ENCODE measurements around the gene WFS1.
A peak's percentile ranks its signal among the peaks of the same experiment; 100 is the strongest.

WFS1 gene

GRCh38 chr4:6273661-6273990 is 4.0 kb downstream of the WFS1 start:
- no peak for DNase-seq (ENCODE audit: extremely low read depth, low read depth)
- 0 out of 2 replicates have a peak overlapping the region, but pooled peaks have one; percentile 4 for H3K4me3 ChIP-seq (replicated peaks; ENCODE audit: low read depth, low read length)

DNA sequence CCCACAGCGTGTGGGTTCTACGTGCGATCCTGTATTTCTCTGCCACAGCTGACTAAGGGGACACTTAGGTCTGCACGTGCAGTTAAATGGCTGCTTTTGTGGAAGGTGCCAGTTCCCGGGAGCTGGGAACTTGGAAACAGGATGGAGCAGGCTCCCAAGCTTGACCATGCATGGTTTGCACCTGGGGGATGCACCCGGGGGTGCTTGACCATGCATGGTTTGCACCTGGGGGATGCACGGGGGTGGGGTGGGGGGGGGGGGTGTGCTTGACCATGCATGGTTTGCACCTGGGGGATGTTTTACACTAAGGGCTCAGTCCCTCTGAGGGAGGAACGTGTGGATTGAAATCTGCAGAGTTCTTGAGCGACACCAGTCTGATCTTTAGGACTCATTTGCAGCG is 5.7 kb downstream of the WFS1 start:
- H3K4me3 ChIP-seq (replicated peaks; ENCODE audit: low read depth, low read length) = no peak overlapping the region
- no peak for DNase-seq (ENCODE audit: extremely low read depth, low read depth)
- no peak for TF ChIP-seq CTCF (IDR thresholded peaks at IDR 0.05; ENCODE audit: low read depth, low read length, missing control alignments)

More at GRCh38 chr4:6273661-6273990, 4.0 kb downstream of the WFS1 start:
- TF ChIP-seq CTCF (IDR thresholded peaks at IDR 0.05; ENCODE audit: low read depth, low read length, missing control alignments) = no peak

DNA sequence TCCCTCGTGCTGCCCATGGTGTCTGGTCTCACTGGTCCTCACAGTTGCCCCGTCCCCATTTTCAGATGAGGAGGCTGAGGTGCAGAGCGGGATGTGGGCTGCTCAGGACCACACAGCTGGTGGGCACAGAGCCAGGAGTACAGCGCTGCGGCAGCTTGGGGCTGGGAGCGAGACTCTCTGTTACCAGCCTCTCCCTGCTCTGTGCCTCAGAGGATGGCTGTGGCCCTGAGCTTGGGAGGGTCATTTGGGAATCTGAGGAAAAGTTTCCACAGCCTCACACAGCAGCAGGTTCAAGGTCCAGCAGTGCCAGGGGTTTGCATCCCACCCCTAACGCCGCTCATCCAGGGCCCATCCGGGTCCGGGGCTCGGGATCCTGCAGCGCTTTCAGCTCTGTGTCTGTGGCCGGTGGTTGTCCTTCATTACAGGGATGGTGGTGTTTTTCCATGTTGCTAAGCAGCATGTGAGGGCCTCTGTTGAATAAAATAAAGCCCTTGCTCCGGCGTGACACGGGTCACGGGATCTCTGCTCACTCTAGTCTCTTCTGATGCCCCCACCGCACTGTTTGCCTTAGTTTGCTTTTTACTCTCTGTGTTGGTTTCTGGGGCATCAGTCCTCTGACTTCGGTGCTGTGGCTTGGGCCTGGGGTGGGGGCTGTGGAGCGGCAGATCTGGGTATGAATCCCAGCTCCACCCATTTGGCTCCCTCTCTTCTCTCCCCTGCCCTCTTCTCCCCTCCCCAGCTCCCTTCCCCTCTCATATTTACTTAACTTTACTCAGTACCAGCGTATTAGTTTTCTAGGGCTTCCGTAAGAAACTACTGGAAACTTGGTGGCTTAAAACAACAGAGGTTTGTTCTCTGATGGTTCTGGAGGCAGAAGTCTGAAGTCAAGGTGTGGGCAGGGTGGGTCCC is 6.5 kb downstream of the WFS1 start:
- no peak overlapping the region for H3K4me3 ChIP-seq (replicated peaks; ENCODE audit: low read depth, low read length)
- no peak for TF ChIP-seq CTCF (IDR thresholded peaks at IDR 0.05; ENCODE audit: low read depth, low read length, missing control alignments)
- no peak for DNase-seq (ENCODE audit: extremely low read depth, low read depth)

GRCh38 chr4:6277139-6277802 is 7.6 kb downstream of the WFS1 start:
- H3K4me3 ChIP-seq (replicated peaks; ENCODE audit: low read depth, low read length) = no peak overlapping the region
- no peak for TF ChIP-seq CTCF (IDR thresholded peaks at IDR 0.05; ENCODE audit: low read depth, low read length, missing control alignments)
- DNase-seq (ENCODE audit: extremely low read depth, low read depth) = no peak

DNA sequence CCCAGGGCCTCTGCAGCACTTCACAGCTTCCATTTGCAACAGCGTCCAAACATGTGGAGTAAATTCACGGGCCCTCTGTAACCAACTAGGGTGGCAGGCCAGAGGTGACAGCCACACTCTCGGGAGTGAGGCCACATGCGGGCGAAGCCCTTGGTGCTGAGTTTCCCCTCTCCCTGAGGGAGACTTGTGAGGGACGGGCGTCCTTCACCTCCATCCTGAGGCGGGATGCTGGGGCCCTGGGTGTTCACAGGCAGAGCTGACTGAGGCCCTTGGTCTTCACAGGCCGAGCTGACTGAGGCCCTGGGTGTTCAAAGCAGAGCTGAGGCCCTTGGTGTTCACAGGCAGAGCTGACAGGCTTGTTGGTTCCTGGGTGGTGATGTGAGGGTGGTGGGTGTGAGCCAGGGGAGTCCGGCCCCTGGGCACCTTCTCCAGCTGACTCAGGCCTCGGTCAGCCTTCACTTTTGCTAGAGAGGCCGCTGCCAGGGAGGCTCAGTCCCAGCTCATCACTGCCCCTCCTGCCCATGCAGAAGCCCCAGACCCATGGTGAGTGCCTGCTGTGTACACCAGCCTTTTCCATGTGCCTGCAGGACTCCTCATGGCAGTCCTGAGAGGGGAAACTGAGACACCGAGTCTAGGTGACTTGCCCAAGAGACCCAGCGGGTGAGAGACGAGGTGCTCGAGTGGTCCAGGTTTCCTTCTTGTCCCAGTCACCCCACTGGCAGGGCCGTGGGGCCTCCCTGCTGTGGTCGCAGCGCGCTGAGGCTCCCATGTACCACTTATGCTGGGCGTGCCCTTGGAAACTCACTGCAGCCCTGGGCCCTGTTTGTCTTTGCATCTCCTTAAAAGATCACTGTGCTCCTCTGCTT is 8.5 kb downstream of the WFS1 start:
- H3K4me3 ChIP-seq (replicated peaks; ENCODE audit: low read depth, low read length) = no peak overlapping the region
- TF ChIP-seq CTCF (IDR thresholded peaks at IDR 0.05; ENCODE audit: low read depth, low read length, missing control alignments) = no peak
- no peak for DNase-seq (ENCODE audit: extremely low read depth, low read depth)

- no peak for DNase-seq (ENCODE audit: extremely low read depth, low read depth)
- TF ChIP-seq CTCF (IDR thresholded peaks at IDR 0.05; ENCODE audit: low read depth, low read length, missing control alignments) = no peak
- H3K4me3 ChIP-seq (replicated peaks; ENCODE audit: low read depth, low read length) = no peak overlapping the region
These were observed 9.1 kb downstream of the WFS1 start for GRCh38 chr4:6278801-6279197.

Data from HFF-Myc (cell line).